Natural killer cell (primary cell): Measurements from ENCODE around the gene SGCD. TPM values are rescaled to one million over a fixed set of nuclear protein-coding genes. Genes with fewer than 3 reads are reported as not detected.

ENCODE experiments used
- ATAC-seq, 3 donors: fragments of 150-1000 bp in 2 of 3; fragments of 200-7000 bp in 1 of 3; cut with Tn5 transposase; 1 replicate in 1 of 3; 2 replicates in 2 of 3; pipeline ENCODE4 v1.10.0; 2021; ENCODE audit warnings: mild to moderate bottlenecking in 2 of 3, moderate library complexity in 2 of 3
- DNase-seq, 2 donors: peaks; one replicate each; pipeline versions ENCODE4 v3.0.0 to v3.0.0-alpha.2; 2013 to 2021; ENCODE audit warnings: mixed read lengths in 1 of 2
- H3K27ac ChIP-seq: one replicate; pipeline ENCODE4 v1.5.1; 2013; ENCODE audit warnings: mild to moderate bottlenecking, low read length
- H3K27me3 ChIP-seq: one replicate; pipeline ENCODE4 v1.6.1; 2013; ENCODE audit warnings: low read length; ENCODE audit not compliant: control insufficient read depth, insufficient read depth
- H3K36me3 ChIP-seq: one replicate; pipeline ENCODE4 v1.6.1; 2013; ENCODE audit warnings: low read length; ENCODE audit not compliant: control insufficient read depth, insufficient read depth
- H3K4me1 ChIP-seq: one replicate; pipeline ENCODE4 v1.6.1; 2013; ENCODE audit warnings: low read length; ENCODE audit not compliant: control insufficient read depth, insufficient read depth
- H3K4me3 ChIP-seq: one replicate; pipeline ENCODE4 v1.5.1; 2013; ENCODE audit warnings: low read length
- H3K9me3 ChIP-seq: one replicate; pipeline ENCODE4 v1.6.1; 2013; ENCODE audit warnings: low read length; ENCODE audit not compliant: control insufficient read depth, insufficient read depth
- H3K27ac Mint-ChIP-seq, 2 donors: one replicate each; pipeline ENCODE4 v1.8.0; 2022; ENCODE audit warnings: mild to moderate bottlenecking in 2 of 2, mixed read lengths in 2 of 2, moderate library complexity in 1 of 2
- H3K27me3 Mint-ChIP-seq, 2 donors: one replicate each; pipeline ENCODE4 v1.8.0; 2022; ENCODE audit warnings: low read depth in 2 of 2, mixed read lengths in 2 of 2
- H3K36me3 Mint-ChIP-seq: one replicate; pipeline ENCODE4 v1.8.0; 2022; ENCODE audit warnings: mixed read lengths
- H3K4me1 Mint-ChIP-seq, 2 donors: one replicate each; pipeline ENCODE4 v1.8.0; 2022; ENCODE audit warnings: mixed read lengths in 2 of 2
- H3K4me3 Mint-ChIP-seq: one replicate; pipeline ENCODE4 v1.8.0; 2022; ENCODE audit warnings: mild to moderate bottlenecking, moderate library complexity, mixed read lengths
- H3K9me3 Mint-ChIP-seq, 2 donors: one replicate each; pipeline ENCODE4 v1.8.0; 2022; ENCODE audit warnings: mixed read lengths in 2 of 2
- CTCF ChIP-seq: fragments of 200-600 bp; IDR thresholded peaks from one replicate; pipeline ENCODE4 v1.8.0; 2022; ENCODE audit warnings: antibody characterized with exemption
- WGBS: methylation state at CpG from one replicate; pipeline ENCODE4 v1.1.7; 2013; ENCODE audit warnings: missing lambda C conversion rate; ENCODE audit not compliant: insufficient coverage; 5-methylcytosine and 5-hydroxymethylcytosine counted together
- intact Hi-C: fragments of 100-400 bp; cut with micrococcal nuclease; formaldehyde crosslinking; loops from one replicate; pipeline ENCODE4 v1.14.2; 2022
- total RNA-seq, 4 donors: library from RNA; stranded (reverse); fragments of 120-200 nt in 1 of 4; gene quantifications; one replicate each; pipeline versions ENCODE4 v1.2.3 to v1.2.4, GENCODE V29; 2013 to 2022

The SGCD gene
- total RNA-seq, 3 donors from 2014 or later (not counting 1 experiment from before 2014, with no cell fraction given) = 0.32 to 2.0 (median 1.4) TPM

DNA sequence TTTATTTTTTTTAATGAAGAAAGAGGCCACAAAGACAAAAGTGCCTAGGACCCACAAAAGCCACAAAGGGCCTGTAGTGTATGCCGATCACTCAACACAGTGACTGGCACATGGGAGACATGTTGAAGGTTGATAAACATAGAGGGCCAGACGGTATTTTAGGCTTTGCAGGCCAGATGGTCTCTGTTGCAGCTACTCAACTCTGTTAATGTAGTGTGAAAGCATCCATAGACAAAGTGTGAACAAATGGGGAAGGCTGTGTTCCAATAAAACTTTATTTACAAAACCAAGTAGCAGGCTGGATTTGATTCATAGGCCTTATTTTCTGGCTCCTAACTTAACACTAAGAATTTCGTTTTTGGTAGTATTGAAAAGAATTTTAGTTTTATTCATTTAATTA lies 139.9 kb downstream of the SGCD start:
- Histone ChIP-seq H3K27ac (no peak overlapping the region), H3K4me1 (no peaks in the 10 kb centered on the region), H3K27me3 (no peaks in the 10 kb centered on the region), H3K9me3 (no peaks in the 10 kb centered on the region), H3K4me3 (no peak overlapping the region), H3K36me3 (no peaks in the 10 kb centered on the region)
- Mint-ChIP-seq H3K27me3 (peaks cover 3 to 7% of the 10 kb centered on the region in 2 donors), H3K36me3 (no peaks in the 10 kb centered on the region), H3K4me3 (no peak overlapping the region), H3K9me3 (no peaks in the 10 kb centered on the region), H3K27ac (no peak overlapping the region), H3K4me1 (no peaks in the 10 kb centered on the region)
- DNase-seq (no peak), ATAC-seq (no peak)
- intact Hi-C loops = no loop called here
- no peak for TF ChIP-seq CTCF
- 71% methylated on average over 2 of the region's 3 CpGs for WGBS

GRCh38 chr5:156469636-156470035 lies 142.7 kb downstream of the SGCD start:
- H3K9me3 ChIP-seq = no peaks in the 10 kb centered on the region
- Mint-ChIP-seq H3K4me1 (no peaks in the 10 kb centered on the region), H3K36me3 (no peaks in the 10 kb centered on the region), H3K9me3 (no peaks in the 10 kb centered on the region), H3K4me3 (no peak overlapping the region), H3K27me3 (peaks cover 3 to 7% of the 10 kb centered on the region in 2 donors), H3K27ac (no peak overlapping the region)
- no peaks in the 10 kb centered on the region for H3K27me3 ChIP-seq
- DNase-seq (no peak), ATAC-seq (no peak)
- no peaks in the 10 kb centered on the region for H3K36me3 ChIP-seq
- intact Hi-C loops = no loop called here
- H3K4me1 ChIP-seq = no peaks in the 10 kb centered on the region
- no peak overlapping the region for H3K27ac ChIP-seq
- no peak overlapping the region for H3K4me3 ChIP-seq
- WGBS = 94% methylated on average over 3 of the region's 3 CpGs
- TF ChIP-seq CTCF = no peak

DNA sequence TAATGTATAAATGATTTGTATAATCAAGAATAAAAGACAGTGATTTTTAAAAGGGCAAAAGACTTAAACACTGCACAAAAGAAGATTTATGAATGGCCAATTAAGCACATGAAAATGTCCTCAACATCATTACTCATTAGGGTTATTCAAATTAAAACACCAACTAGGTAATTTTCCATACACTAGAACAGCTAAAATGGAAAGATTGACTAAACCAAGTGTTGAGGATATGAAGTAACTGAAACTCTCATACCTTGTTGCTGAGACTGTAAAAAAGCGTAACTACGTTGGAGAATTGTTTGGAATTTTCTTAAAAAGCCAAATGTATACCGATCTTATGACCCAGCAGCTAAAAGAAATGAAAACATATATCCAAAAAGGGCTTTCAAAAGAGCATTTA lies 144.9 kb downstream of the SGCD start:
- Mint-ChIP-seq H3K27me3 (peaks cover 0 to 18% of the 10 kb centered on the region in 2 donors), H3K4me1 (no peaks in the 10 kb centered on the region), H3K27ac (no peak overlapping the region), H3K4me3 (no peak overlapping the region), H3K9me3 (no peaks in the 10 kb centered on the region), H3K36me3 (no peaks in the 10 kb centered on the region)
- Histone ChIP-seq H3K27ac (no peak overlapping the region), H3K4me1 (no peaks in the 10 kb centered on the region), H3K27me3 (no peaks in the 10 kb centered on the region), H3K36me3 (no peaks in the 10 kb centered on the region), H3K4me3 (no peak overlapping the region), H3K9me3 (no peaks in the 10 kb centered on the region)
- intact Hi-C loops = no loop called here
- DNase-seq (no peak), ATAC-seq (no peak)
- WGBS = 80% methylated on average over 3 of the region's 3 CpGs
- TF ChIP-seq CTCF = no peak

GRCh38 chr5:156473269-156473908 lies 146.4 kb downstream of the SGCD start:
- Mint-ChIP-seq H3K36me3 (no peaks in the 10 kb centered on the region), H3K27ac (no peak overlapping the region), H3K4me1 (no peaks in the 10 kb centered on the region), H3K4me3 (no peak overlapping the region), H3K27me3 (peaks cover 0 to 18% of the 10 kb centered on the region in 2 donors), H3K9me3 (no peaks in the 10 kb centered on the region)
- 89% methylated on average over 4 of the region's 7 CpGs for WGBS
- ATAC-seq (no peak), DNase-seq (no peak)
- Histone ChIP-seq H3K36me3 (no peaks in the 10 kb centered on the region), H3K9me3 (no peaks in the 10 kb centered on the region), H3K27ac (no peak overlapping the region), H3K27me3 (no peaks in the 10 kb centered on the region), H3K4me3 (no peak overlapping the region), H3K4me1 (no peaks in the 10 kb centered on the region)
- intact Hi-C loops = no loop called here
- TF ChIP-seq CTCF = no peak
